Measurements from ENCODE around the gene MAPK8.

The MAPK8 gene

DNA sequence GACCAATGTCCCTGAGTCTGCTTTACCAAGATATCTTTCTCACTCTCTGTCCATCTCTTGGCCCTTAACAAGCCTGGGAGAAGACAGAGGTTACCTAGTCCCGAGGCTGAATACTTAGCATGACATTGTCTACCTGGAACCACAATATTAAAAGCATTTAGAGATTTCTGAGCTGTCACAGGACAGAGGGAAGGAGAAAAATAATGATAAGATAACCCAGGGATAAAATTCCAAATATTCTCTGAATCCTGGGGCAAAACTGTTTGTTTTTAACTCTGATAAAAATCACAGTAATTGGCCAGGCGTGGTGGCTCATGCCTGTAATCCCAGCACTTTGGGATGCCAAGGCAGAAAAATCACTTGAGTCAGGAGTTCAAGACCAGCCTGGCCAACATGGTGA is 12.0 kb upstream of the MAPK8 start:
- no peak for DNase-seq

DNA sequence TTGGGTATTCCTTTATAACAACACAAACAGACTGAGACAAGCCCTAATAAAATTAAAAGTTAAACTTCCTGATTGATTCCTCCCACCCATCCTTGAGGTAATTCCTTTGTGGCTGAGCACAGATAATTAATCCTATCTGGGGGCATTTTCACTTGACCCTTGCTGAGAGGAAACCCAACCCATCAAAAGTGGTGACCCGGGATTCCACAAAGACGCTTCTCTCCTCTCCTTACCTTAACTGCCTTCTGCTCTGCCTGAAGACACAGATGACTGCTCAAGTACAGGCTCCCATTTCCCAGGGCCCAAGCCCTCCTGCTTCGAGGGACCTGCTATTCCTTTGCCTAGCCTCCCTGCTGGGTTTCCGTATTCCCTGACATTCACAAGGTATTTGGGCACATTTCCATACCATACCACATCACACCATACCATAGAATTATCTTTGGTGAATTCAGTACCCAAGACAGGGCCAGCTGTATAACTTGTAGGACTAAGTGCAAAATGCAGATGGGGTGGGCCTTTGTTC is 9.8 kb upstream of the MAPK8 start:
- DNase-seq, result no peak

- no peak for DNase-seq
These were observed 7.4 kb upstream of the MAPK8 start for GRCh38 chr10:48299066-48299465.

- no peak for DNase-seq
These were observed 6.8 kb upstream of the MAPK8 start for GRCh38 chr10:48299692-48300091.

GRCh38 chr10:48300556-48300955 is 5.9 kb upstream of the MAPK8 start:
- peak; percentile 12 for DNase-seq

DNA sequence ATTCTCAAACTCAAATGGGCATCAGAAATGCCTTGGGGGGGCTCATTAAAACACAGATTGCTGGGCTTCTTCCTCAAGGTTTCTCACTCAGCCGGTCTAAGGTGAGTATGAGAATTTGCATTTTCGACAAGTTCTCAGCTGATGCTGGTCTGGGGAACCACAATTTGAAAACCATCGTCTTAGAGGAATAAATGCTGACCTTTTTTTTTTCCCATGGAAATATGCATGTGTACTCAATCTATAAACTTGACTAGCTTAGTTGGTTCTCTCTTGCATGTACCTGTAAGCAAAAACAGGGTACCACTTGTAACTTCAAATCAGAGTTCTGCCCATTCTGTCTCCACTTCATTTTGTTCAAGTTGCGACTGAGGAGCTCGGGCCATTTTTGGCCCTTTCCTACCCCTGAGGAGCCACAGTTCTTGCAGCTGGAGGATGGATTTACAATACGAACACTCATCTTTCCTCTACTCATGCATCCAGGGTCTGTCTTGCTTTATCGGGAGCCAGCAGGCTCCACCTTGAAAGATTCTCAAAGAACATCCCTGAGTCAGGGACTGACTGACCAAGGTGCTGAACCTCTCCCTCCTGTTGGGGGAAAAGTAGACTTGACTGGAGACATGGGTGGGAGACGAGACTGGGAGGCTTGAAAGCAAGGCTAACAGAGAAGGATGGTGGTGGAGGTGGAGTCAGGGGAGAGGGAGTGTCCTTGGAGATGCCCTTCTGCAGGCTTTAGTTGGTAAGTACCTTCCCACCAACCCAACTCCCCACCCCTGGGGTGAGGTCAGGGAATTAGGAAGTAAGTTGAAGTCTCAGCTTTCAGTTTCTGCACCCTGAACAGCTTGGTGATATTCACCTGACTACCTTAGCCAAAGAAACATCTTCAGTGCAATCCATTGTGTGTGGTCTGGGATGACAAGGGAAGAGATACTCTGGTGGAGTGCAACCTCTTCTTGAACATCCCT is 3.7 kb upstream of the MAPK8 start:
- no peak for DNase-seq

- no peak for DNase-seq
These were observed 592 bp upstream of the MAPK8 start for GRCh38 chr10:48305905-48306264.

GRCh38 chr10:48306870-48307710 is 613 bp downstream of the MAPK8 start:
- peak; percentile 22 for DNase-seq

GRCh38 chr10:48307711-48308018 is 1.2 kb downstream of the MAPK8 start:
- no peak for DNase-seq

- no peak for DNase-seq
These were observed 3.3 kb downstream of the MAPK8 start for GRCh38 chr10:48309711-48310226.

DNA sequence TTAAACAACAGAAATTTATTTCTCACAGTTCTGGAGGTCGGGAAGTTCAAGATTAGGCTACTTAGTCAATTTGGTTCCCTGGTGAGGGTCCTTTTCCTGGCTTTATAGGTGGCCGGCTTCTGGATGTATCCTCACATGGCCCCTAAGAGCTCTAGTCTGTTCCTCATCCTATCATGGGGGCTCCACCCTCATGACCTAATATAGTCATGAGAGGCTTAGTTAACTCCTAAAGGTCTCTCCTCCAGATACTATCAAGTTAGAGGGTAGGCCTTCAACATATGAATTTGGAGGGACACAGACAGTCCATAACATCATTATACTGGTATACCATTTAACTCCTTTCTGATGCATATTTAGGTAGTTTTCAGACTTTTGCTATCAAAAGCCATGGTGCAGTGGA is 7.6 kb downstream of the MAPK8 start:
- DNase-seq, result no peak

DNA sequence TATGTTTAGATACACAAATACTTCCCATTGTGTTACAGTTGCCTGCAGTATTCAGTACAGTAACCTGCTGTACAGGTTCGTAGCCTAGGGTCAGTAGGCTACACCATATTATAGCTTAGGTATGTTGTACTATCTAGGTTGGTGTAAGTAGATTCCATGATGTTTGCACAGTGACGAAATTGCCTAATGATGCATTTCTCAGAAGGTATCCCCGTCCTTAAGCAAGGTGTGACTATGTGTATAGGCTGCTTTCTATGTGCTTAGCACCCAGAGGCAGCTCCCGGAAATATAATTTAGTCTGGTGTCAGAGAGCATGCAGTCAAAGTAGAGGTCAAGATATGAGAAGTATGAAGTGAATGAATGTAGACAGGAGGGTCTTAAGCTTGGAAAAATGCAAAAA is 9.8 kb downstream of the MAPK8 start:
- no peak for DNase-seq

DNA sequence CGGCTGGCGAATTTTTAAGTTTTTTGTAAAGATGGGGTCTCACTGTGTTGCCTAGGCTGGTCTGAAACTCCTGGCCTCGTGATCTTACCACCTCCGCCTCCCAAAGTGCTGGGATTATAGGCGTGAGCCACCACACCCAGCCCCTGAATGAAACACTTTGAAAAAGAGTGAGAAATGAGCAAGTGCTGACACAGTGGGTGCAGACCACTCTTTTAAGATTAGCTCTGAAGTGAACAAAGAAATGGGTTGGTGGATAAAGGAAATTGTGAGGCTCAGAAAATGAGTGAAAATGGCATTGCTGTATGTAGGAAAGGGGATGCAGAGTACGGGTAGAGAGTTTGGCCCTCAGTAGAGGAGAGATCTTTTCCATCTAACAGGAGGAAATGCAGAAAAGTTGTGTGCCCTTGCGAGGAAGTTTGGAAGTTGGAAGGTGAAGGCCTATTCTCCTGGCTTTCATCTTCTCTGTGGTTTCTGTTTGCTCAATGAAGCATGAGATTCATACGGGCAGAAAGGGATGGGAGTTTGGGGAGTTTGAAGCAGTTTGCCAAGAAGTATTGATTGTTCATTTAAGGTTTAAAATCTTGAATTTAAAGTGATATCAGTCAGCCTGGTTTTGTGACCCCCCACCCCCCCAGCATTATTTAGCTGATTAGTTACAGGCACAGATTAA is 11.0 kb downstream of the MAPK8 start:
- no peak for DNase-seq

- no peak for DNase-seq
These were observed 15.5 kb downstream of the MAPK8 start for GRCh38 chr10:48322017-48322416.

GRCh38 chr10:48324580-48324979 is 18.1 kb downstream of the MAPK8 start:
- no peak for DNase-seq

- DNase-seq, result no peak
These were observed 23.8 kb downstream of the MAPK8 start for GRCh38 chr10:48330269-48330668.

GRCh38 chr10:48331436-48331835 is 25.0 kb downstream of the MAPK8 start:
- DNase-seq, result no peak

DNA sequence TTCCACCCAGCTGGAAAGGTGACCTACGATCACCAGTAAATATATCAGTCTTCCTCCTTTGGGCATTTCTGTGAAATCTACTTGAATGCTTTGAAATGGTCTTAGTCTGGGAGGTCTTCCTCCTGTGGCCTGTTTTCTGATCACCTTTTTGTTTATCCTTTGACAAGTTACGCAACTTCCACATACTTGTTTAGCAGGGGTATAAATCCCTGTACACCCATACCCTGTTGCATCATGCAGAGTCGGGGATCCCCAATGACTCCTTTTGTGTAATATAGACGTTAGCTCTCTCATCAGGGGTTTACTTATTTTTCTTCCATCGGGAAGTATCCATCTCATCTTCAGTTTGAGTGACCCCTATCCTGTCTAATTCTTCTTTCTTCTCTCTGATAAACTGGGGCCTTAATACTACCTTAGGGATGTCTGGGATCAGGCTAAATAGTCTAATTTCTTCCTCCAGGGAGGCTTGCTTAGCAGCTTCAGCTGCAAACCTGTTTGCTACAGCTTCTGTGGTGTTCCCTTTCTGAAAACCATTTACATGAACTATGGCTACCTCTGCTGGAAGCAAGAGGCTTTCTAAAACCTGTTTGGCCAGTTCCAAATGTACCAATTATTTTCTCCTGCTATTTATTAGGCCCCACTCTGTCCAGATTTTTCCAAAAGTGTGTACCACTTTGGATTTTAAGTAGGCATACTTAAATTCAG is 25.8 kb downstream of the MAPK8 start:
- DNase-seq, result no peak

DNA sequence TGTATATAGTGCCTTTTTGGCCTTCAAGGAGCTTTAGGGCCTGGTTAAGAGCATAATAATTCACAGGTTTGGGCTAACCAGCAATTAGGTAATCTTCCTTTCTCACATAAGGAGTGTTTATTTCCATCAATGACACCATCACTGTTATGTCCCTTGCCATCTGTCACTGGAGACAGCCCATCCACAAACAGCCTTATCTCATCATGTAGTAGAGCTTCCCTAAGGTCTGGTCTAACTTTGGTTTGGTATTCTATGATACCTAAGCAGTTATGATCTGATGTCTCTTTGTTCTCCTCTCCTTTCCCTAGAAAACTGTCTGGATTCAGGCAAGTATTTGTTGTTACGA is 26.4 kb downstream of the MAPK8 start:
- DNase-seq, result no peak

GRCh38 chr10:48333856-48334255 is 27.4 kb downstream of the MAPK8 start:
- no peak for DNase-seq

GRCh38 chr10:48335788-48336187 is 29.3 kb downstream of the MAPK8 start:
- DNase-seq, result no peak

- DNase-seq, result no peak
These were observed 30.6 kb downstream of the MAPK8 start for GRCh38 chr10:48336978-48337599.

All from NCI-H446 treated with DMSO at 0.1 percent for 48 hours (cell line).